Common myeloid progenitor, CD34-positive (primary cell): ENCODE data around the gene MAGI1.

ENCODE experiments used
- CTCF ChIA-PET: fragments of 350-600 bp; sonication (Branson Sonifier 250); formaldehyde crosslinking; loops from one replicate; lab custom pipeline; 2021; ENCODE audit warnings: antibody characterized with exemption; lab: Charles Lee
- POLR2A ChIA-PET: fragments of 350-600 bp; sonication (Branson Sonifier 250); formaldehyde crosslinking; loops from one replicate; lab custom pipeline; 2021; ENCODE audit warnings: antibody characterized with exemption; lab: Charles Lee
- DNase-seq, 3 donors: peaks; one replicate each; pipeline versions ENCODE4 v3.0.0 to v3.0.0-alpha.2; 2013
- H3K27ac ChIP-seq, 2 experiments: 1 replicate in 1 of 2; 2 replicates in 1 of 2; pipeline ENCODE4 v1.7.0; 2013; ENCODE audit warnings: inconsistent platforms in 2 of 2, low read length in 2 of 2, mild to moderate bottlenecking in 2 of 2, low read depth in 1 of 2, moderate library complexity in 1 of 2; ENCODE audit not compliant: severe bottlenecking in 2 of 2, insufficient read depth in 1 of 2, poor library complexity in 1 of 2
- H3K27me3 ChIP-seq, 5 experiments: replicated peaks in 2 of 5; 1 replicate in 3 of 5; 2 replicates in 2 of 5; pipeline versions ENCODE4 v1.6.1 to v1.7.0; 2013; ENCODE audit warnings: low read length in 4 of 5, mild to moderate bottlenecking in 2 of 5, moderate library complexity in 2 of 5, inconsistent platforms in 1 of 5; ENCODE audit not compliant: insufficient read depth in 5 of 5, control insufficient read depth in 4 of 5
- H3K36me3 ChIP-seq, 4 experiments: 1 replicate in 2 of 4; 2 replicates in 2 of 4; pipeline versions ENCODE4 v1.6.1 to v1.7.0; 2013; ENCODE audit warnings: low read length in 3 of 4, control low read depth in 1 of 4, mild to moderate bottlenecking in 1 of 4; ENCODE audit not compliant: control insufficient read depth in 4 of 4, insufficient read depth in 4 of 4
- H3K4me1 ChIP-seq, 4 experiments: 1 replicate in 3 of 4; 2 replicates in 1 of 4; pipeline versions ENCODE4 v1.6.1 to v1.7.1; 2013; ENCODE audit warnings: low read length in 3 of 4, mild to moderate bottlenecking in 3 of 4, control low read depth in 1 of 4, inconsistent platforms in 1 of 4, moderate library complexity in 1 of 4; ENCODE audit not compliant: control insufficient read depth in 4 of 4, insufficient read depth in 4 of 4; ENCODE audit errors: control extremely low read depth in 1 of 4
- H3K4me3 ChIP-seq, 7 experiments: 1 replicate in 4 of 7; 2 replicates in 3 of 7; pipeline versions ENCODE4 v1.5.1 to v1.7.0; 2013; ENCODE audit warnings: mild to moderate bottlenecking in 7 of 7, low read length in 6 of 7, moderate library complexity in 6 of 7, inconsistent platforms in 2 of 7, low read depth in 2 of 7, control low read depth in 1 of 7; ENCODE audit not compliant: insufficient read depth in 4 of 7, control insufficient read depth in 1 of 7; ENCODE audit errors: extremely low read depth in 1 of 7
- H3K9me3 ChIP-seq, 5 experiments: 1 replicate in 4 of 5; 2 replicates in 1 of 5; pipeline versions ENCODE4 v1.6.1 to v1.7.1; 2013; ENCODE audit warnings: low read length in 4 of 5, mild to moderate bottlenecking in 2 of 5, inconsistent platforms in 1 of 5, low read depth in 1 of 5, moderate library complexity in 1 of 5; ENCODE audit not compliant: control insufficient read depth in 4 of 5, insufficient read depth in 2 of 5; ENCODE audit errors: control extremely low read depth in 1 of 5
- WGBS: methylation state at CpG from one replicate; pipeline ENCODE4 v1.1.5; 2013; ENCODE audit not compliant: insufficient coverage; 5-methylcytosine and 5-hydroxymethylcytosine counted together

MAGI1 gene

GRCh38 chr3:65489253-65489652, 549.5 kb downstream of the MAGI1 start:
- no peak overlapping the region for H3K4me3 ChIP-seq
- POLR2A ChIA-PET, result no interaction called here
- no CpG with 5 or more reads among the region's 2 CpGs for WGBS
- no peaks in the 10 kb centered on the region for H3K9me3 ChIP-seq
- H3K4me1 ChIP-seq, result no peaks in the 10 kb centered on the region
- CTCF ChIA-PET, result no interaction called here
- DNase-seq, result no peak
- H3K27ac ChIP-seq, result no peak overlapping the region
- no peaks in the 10 kb centered on the region for H3K36me3 ChIP-seq
- no peaks in the 10 kb centered on the region for H3K27me3 ChIP-seq

- H3K4me1 ChIP-seq, result no peaks in the 10 kb centered on the region
- POLR2A ChIA-PET, result no interaction called here
- no peak for DNase-seq
- 90% methylated on average over 2 of the region's 3 CpGs for WGBS
- no peaks in the 10 kb centered on the region for H3K36me3 ChIP-seq
- no peak overlapping the region for H3K27ac ChIP-seq
- no peak overlapping the region for H3K4me3 ChIP-seq
- H3K27me3 ChIP-seq, result no peaks in the 10 kb centered on the region
- H3K9me3 ChIP-seq, result no peaks in the 10 kb centered on the region
- CTCF ChIA-PET, result no interaction called here
These were observed 552.8 kb downstream of the MAGI1 start for GRCh38 chr3:65485826-65486469.

GRCh38 chr3:65484964-65485363, 553.8 kb downstream of the MAGI1 start:
- Histone ChIP-seq H3K4me1 (no peaks in the 10 kb centered on the region), H3K36me3 (no peaks in the 10 kb centered on the region), H3K4me3 (no peak overlapping the region), H3K9me3 (no peaks in the 10 kb centered on the region), H3K27me3 (no peaks in the 10 kb centered on the region), H3K27ac (no peak overlapping the region)
- 93% methylated on average over 2 of the region's 3 CpGs for WGBS
- ChIA-PET CTCF (no interaction called here), POLR2A (no interaction called here)
- no peak for DNase-seq

- H3K4me1 ChIP-seq, result no peaks in the 10 kb centered on the region
- ChIA-PET POLR2A (no interaction called here), CTCF (no interaction called here)
- H3K27ac ChIP-seq, result no peak overlapping the region
- no peak for DNase-seq
- no peaks in the 10 kb centered on the region for H3K9me3 ChIP-seq
- H3K36me3 ChIP-seq, result no peaks in the 10 kb centered on the region
- H3K27me3 ChIP-seq, result no peaks in the 10 kb centered on the region
- WGBS, result 100% methylated on average over 4 of the region's 6 CpGs
- no peak overlapping the region for H3K4me3 ChIP-seq
These were observed 555.2 kb downstream of the MAGI1 start for GRCh38 chr3:65483480-65483879.

GRCh38 chr3:65483011-65483410, 555.7 kb downstream of the MAGI1 start:
- ChIA-PET CTCF (no interaction called here), POLR2A (no interaction called here)
- 94% methylated on average over 2 of the region's 2 CpGs for WGBS

GRCh38 chr3:65481085-65481484, 557.6 kb downstream of the MAGI1 start:
- WGBS, result 88% methylated on average over 4 of the region's 4 CpGs
- CTCF ChIA-PET, result no interaction called here
- H3K27me3 ChIP-seq, result no peaks in the 10 kb centered on the region
- H3K9me3 ChIP-seq, result no peaks in the 10 kb centered on the region
- no peak for DNase-seq
- POLR2A ChIA-PET, result no interaction called here
- H3K4me3 ChIP-seq, result no peak overlapping the region
- H3K36me3 ChIP-seq, result no peaks in the 10 kb centered on the region
- no peaks in the 10 kb centered on the region for H3K4me1 ChIP-seq
- no peak overlapping the region for H3K27ac ChIP-seq

More at GRCh38 chr3:65483011-65483410, 555.7 kb downstream of the MAGI1 start:
- Histone ChIP-seq H3K9me3 (no peaks in the 10 kb centered on the region), H3K4me3 (no peak overlapping the region), H3K4me1 (no peaks in the 10 kb centered on the region), H3K27ac (no peak overlapping the region), H3K27me3 (no peaks in the 10 kb centered on the region), H3K36me3 (no peaks in the 10 kb centered on the region)
- no peak for DNase-seq

GRCh38 chr3:65479990-65480389, 558.7 kb downstream of the MAGI1 start:
- no peaks in the 10 kb centered on the region for H3K4me1 ChIP-seq
- DNase-seq, result no peak
- WGBS, result no CpG with 5 or more reads among the region's 3 CpGs
- H3K9me3 ChIP-seq, result no peaks in the 10 kb centered on the region
- H3K4me3 ChIP-seq, result no peak overlapping the region
- CTCF ChIA-PET, result no interaction called here
- POLR2A ChIA-PET, result no interaction called here
- H3K36me3 ChIP-seq, result no peaks in the 10 kb centered on the region
- H3K27ac ChIP-seq, result no peak overlapping the region
- no peaks in the 10 kb centered on the region for H3K27me3 ChIP-seq
